Activated naive CD4-positive, alpha-beta T cell treated with anti-CD3 and anti-CD28 coated beads, Interleukin-2, amount 10 ng/mL, durations not matched to agents 7 days and 5 days (primary cell): ENCODE results near the gene MKNK1.

Experiments used
- CTCF ChIA-PET: fragments of 350-600 bp; sonication (Branson Sonifier 250); formaldehyde crosslinking; loops from one replicate; lab custom pipeline; 2021; ENCODE audit warnings: antibody characterized with exemption; lab: Charles Lee
- DNase-seq: peaks from one replicate; pipeline ENCODE4 v3.0.0-alpha.2; 2020
- H3K27ac Mint-ChIP-seq: one replicate; pipeline ENCODE4 v1.8.0; 2021; ENCODE audit warnings: mild to moderate bottlenecking, moderate library complexity, mixed read lengths
- H3K27me3 Mint-ChIP-seq: one replicate; pipeline ENCODE4 v1.8.0; 2021; ENCODE audit warnings: mild to moderate bottlenecking, mixed read lengths
- H3K36me3 Mint-ChIP-seq: one replicate; pipeline ENCODE4 v1.8.0; 2021; ENCODE audit warnings: mixed read lengths
- H3K4me1 Mint-ChIP-seq: one replicate; pipeline ENCODE4 v1.8.0; 2021; ENCODE audit warnings: mixed read lengths
- H3K4me3 Mint-ChIP-seq: one replicate; pipeline ENCODE4 v1.8.0; 2021; ENCODE audit warnings: mild to moderate bottlenecking, moderate library complexity, mixed read lengths
- H3K9me3 Mint-ChIP-seq: one replicate; pipeline ENCODE4 v1.8.0; 2021; ENCODE audit warnings: mixed read lengths

MKNK1 gene

GRCh38 chr1:46615088-46615487 is 11.0 kb upstream of the MKNK1 start:
- Mint-ChIP-seq H3K9me3 (no peaks in the 10 kb centered on the region), H3K36me3 (peaks cover 22% of the 10 kb centered on the region), H3K27ac (peak overlapping the region; percentile 83), H3K4me1 (peaks cover 67% of the 10 kb centered on the region), H3K4me3 (peak overlapping the region; percentile 91), H3K27me3 (peaks cover 26% of the 10 kb centered on the region)
- CTCF ChIA-PET: interaction anchor here (0.7 to 3.4 kb wide), 3 partner anchors 10 to 168 kb away, joined by 3 to 22 read pairs (median 3); partner anchors contain the start of gene MKNK1
- no peak for DNase-seq

- CTCF ChIA-PET: interaction anchor here (1.0 to 3.4 kb wide), 5 partner anchors 10 to 172 kb away, joined by 3 to 22 read pairs (median 4); partner anchors contain the start of gene MKNK1
- H3K27ac Mint-ChIP-seq: peak overlapping the region; percentile 83
- peaks cover 21% of the 10 kb centered on the region for H3K27me3 Mint-ChIP-seq
- no peak overlapping the region for H3K4me3 Mint-ChIP-seq
- H3K36me3 Mint-ChIP-seq: peaks cover 27% of the 10 kb centered on the region
- H3K9me3 Mint-ChIP-seq: no peaks in the 10 kb centered on the region
- no peak for DNase-seq
- peaks cover 71% of the 10 kb centered on the region for H3K4me1 Mint-ChIP-seq
Observed at GRCh38 chr1:46614604-46614984, 10.5 kb upstream of the MKNK1 start.

- Mint-ChIP-seq H3K4me1 (peaks cover 65% of the 10 kb centered on the region), H3K4me3 (peak overlapping the region; percentile 23), H3K27ac (peak overlapping the region; percentile 52), H3K36me3 (peaks cover 33% of the 10 kb centered on the region), H3K9me3 (no peaks in the 10 kb centered on the region), H3K27me3 (peaks cover 15% of the 10 kb centered on the region)
- CTCF ChIA-PET: interaction anchor here (1.0 to 1.4 kb wide), 5 partner anchors 10 to 172 kb away, joined by 3 to 5 read pairs (median 3); partner anchors contain the start of gene MKNK1
- peak; percentile 74 for DNase-seq
Observed at GRCh38 chr1:46613661-46614603, 9.9 kb upstream of the MKNK1 start.

GRCh38 chr1:46612937-46613660 is 9.0 kb upstream of the MKNK1 start:
- Mint-ChIP-seq H3K9me3 (no peaks in the 10 kb centered on the region), H3K4me1 (peaks cover 62% of the 10 kb centered on the region), H3K27me3 (peaks cover 10% of the 10 kb centered on the region), H3K36me3 (peaks cover 42% of the 10 kb centered on the region), H3K4me3 (no peak overlapping the region), H3K27ac (peak overlapping the region; percentile 52)
- CTCF ChIA-PET: interaction anchor here (1.2 kb wide), 2 partner anchors 64 to 65 kb away, joined by 3 to 5 read pairs; no protein-coding TSS in a partner anchor
- no peak for DNase-seq

- DNase-seq: no peak
- H3K27me3 Mint-ChIP-seq: peaks cover under 1% of the 10 kb centered on the region
- H3K9me3 Mint-ChIP-seq: no peaks in the 10 kb centered on the region
- peaks cover 55% of the 10 kb centered on the region for H3K4me1 Mint-ChIP-seq
- H3K36me3 Mint-ChIP-seq: peaks cover 48% of the 10 kb centered on the region
- H3K27ac Mint-ChIP-seq: no peak overlapping the region
- no peak overlapping the region for H3K4me3 Mint-ChIP-seq
- CTCF ChIA-PET: no interaction called here
Observed at GRCh38 chr1:46611691-46612221, 7.7 kb upstream of the MKNK1 start.

GRCh38 chr1:46607345-46608130 is 3.5 kb upstream of the MKNK1 start:
- H3K4me3 Mint-ChIP-seq: no peak overlapping the region
- H3K4me1 Mint-ChIP-seq: peaks cover 58% of the 10 kb centered on the region
- H3K27me3 Mint-ChIP-seq: peaks cover 4% of the 10 kb centered on the region
- no peak for DNase-seq
- peaks cover 57% of the 10 kb centered on the region for H3K36me3 Mint-ChIP-seq
- H3K9me3 Mint-ChIP-seq: no peaks in the 10 kb centered on the region
- H3K27ac Mint-ChIP-seq: peak overlapping the region; percentile 37
- CTCF ChIA-PET: interaction anchor here (1.2 kb wide), 1 partner anchor 15 kb away, joined by 4 read pairs; no protein-coding TSS in a partner anchor

- CTCF ChIA-PET: interaction anchor here (1.1 to 4.4 kb wide), 3 partner anchors 10 to 119 kb away, joined by 3 to 22 read pairs (median 3); partner anchors contain the start of gene MOB3C
Observed at GRCh38 chr1:46606255-46606965, 2.3 kb upstream of the MKNK1 start.

GRCh38 chr1:46605232-46605631 is 1.2 kb upstream of the MKNK1 start:
- Mint-ChIP-seq H3K9me3 (no peaks in the 10 kb centered on the region), H3K4me1 (peaks cover 62% of the 10 kb centered on the region), H3K4me3 (peak overlapping the region; percentile 90), H3K27me3 (peaks cover 4% of the 10 kb centered on the region), H3K36me3 (peaks cover 52% of the 10 kb centered on the region), H3K27ac (peak overlapping the region; percentile 76)
- CTCF ChIA-PET: interaction anchor here (0.8 to 4.4 kb wide), 4 partner anchors 11 to 74 kb away, joined by 3 to 22 read pairs (median 4); partner anchors contain the start of genes ATPAF1 and MOB3C
- peak; percentile 51 for DNase-seq

More at GRCh38 chr1:46606255-46606965, 2.3 kb upstream of the MKNK1 start:
- H3K4me1 Mint-ChIP-seq: peaks cover 62% of the 10 kb centered on the region
- H3K36me3 Mint-ChIP-seq: peaks cover 56% of the 10 kb centered on the region
- no peak overlapping the region for H3K4me3 Mint-ChIP-seq
- DNase-seq: no peak
- H3K27me3 Mint-ChIP-seq: peaks cover 4% of the 10 kb centered on the region
- peak overlapping the region; percentile 53 for H3K27ac Mint-ChIP-seq
- no peaks in the 10 kb centered on the region for H3K9me3 Mint-ChIP-seq

GRCh38 chr1:46603481-46603857 is 599 bp downstream of the MKNK1 start:
- Mint-ChIP-seq H3K27me3 (peaks cover 4% of the 10 kb centered on the region), H3K36me3 (peaks cover 40% of the 10 kb centered on the region), H3K4me3 (peak overlapping the region; percentile 90), H3K27ac (peak overlapping the region; percentile 86), H3K4me1 (peaks cover 75% of the 10 kb centered on the region), H3K9me3 (no peaks in the 10 kb centered on the region)
- CTCF ChIA-PET: interaction anchor here (1.0 to 4.4 kb wide), 10 partner anchors 11 to 75 kb away, joined by 3 to 22 read pairs (median 4); partner anchors contain the start of gene MOB3C
- no peak for DNase-seq

GRCh38 chr1:46601257-46602007 is 2.6 kb downstream of the MKNK1 start:
- H3K27me3 Mint-ChIP-seq: peaks cover 4% of the 10 kb centered on the region
- no peak for DNase-seq
- peak overlapping the region; percentile 13 for H3K4me3 Mint-ChIP-seq
- CTCF ChIA-PET: no interaction called here
- peaks cover 79% of the 10 kb centered on the region for H3K4me1 Mint-ChIP-seq
- peaks cover 41% of the 10 kb centered on the region for H3K36me3 Mint-ChIP-seq
- no peaks in the 10 kb centered on the region for H3K9me3 Mint-ChIP-seq
- no peak overlapping the region for H3K27ac Mint-ChIP-seq

- no peak for DNase-seq
- Mint-ChIP-seq H3K4me1 (peaks cover 78% of the 10 kb centered on the region), H3K27me3 (peaks cover 4% of the 10 kb centered on the region), H3K36me3 (peaks cover 39% of the 10 kb centered on the region), H3K27ac (no peak overlapping the region), H3K4me3 (no peak overlapping the region), H3K9me3 (no peaks in the 10 kb centered on the region)
- CTCF ChIA-PET: interaction anchor here (0.6 kb wide), 1 partner anchor 13 kb away, joined by 4 read pairs; no protein-coding TSS in a partner anchor
Observed at GRCh38 chr1:46599059-46599970, 4.8 kb downstream of the MKNK1 start.
